ENCODE results near the gene BUD13. TPM values are rescaled to one million over a fixed set of nuclear protein-coding genes. Genes with fewer than 3 reads are reported as not detected.

BUD13 gene
- total and polyA plus RNA-seq, 9 of the 15 experiments (the other 6 are each of a cell fraction or from before 2014, with no cell fraction given), result 9.5 to 34.1 (median 27.1) TPM

DNA sequence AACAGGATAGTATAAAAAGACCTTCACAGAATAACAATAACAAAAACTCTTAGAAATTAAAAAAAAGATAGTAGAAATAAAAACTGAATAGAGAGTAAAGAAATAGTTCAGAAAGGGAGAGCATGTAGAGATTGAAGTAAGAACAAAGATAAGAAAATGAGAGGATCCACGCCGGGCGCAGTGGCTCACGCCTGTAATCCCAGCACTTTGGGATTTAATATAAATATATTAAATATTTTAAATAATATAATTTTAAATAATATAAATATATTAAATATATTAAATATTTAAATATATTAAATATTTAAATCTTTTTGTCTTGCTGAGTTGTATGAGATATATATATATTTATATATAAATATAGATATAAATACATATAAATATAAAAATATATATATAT, 39.3 kb upstream of the BUD13 start:
- POLR2A ChIA-PET, result interaction anchor here (0.6 to 1.2 kb wide), 5 partner anchors 41 to 136 kb away, joined by 3 to 4 read pairs (median 3); no protein-coding TSS in a partner anchor
- Histone ChIP-seq H3K27ac (ENCODE audit: extremely low read depth, low read depth, low read length) (no peak overlapping the region), H4K20me1 (replicated peaks; ENCODE audit: control insufficient read depth, insufficient read depth, low read length) (no peaks in the 10 kb centered on the region; the same call in 1 of the 2 replicates), H2AFZ (ENCODE audit: low read depth, low read length) (no peak overlapping the region), H3K9me3 (replicated peaks; ENCODE audit: control insufficient read depth, insufficient read depth, low read depth, low read length) (no peaks in the 10 kb centered on the region), H3K79me2 (ENCODE audit: control insufficient read depth, insufficient read depth, low read length) (no peaks in the 10 kb centered on the region), H3K36me3 (ENCODE audit: control insufficient read depth, insufficient read depth, low read length) (no peaks in the 10 kb centered on the region), H3K4me1 (replicated peaks in 1 of 2; ENCODE audit: control insufficient read depth in 2 of 2, insufficient read depth in 2 of 2, low read length in 2 of 2) (peaks cover 3 to 7% of the 10 kb centered on the region in 2 experiments; a peak in 3 of 5 replicates), H3K27me3 (ENCODE audit: control insufficient read depth in 2 of 2, insufficient read depth in 2 of 2, low read length in 2 of 2) (peaks cover 4 to 14% of the 10 kb centered on the region in 2 experiments; a peak in 4 of 5 replicates), H3K4me3 (no peak overlapping the region), H3K4me2 (ENCODE audit: insufficient read depth, low read length) (no peak overlapping the region), H3K9ac (ENCODE audit: insufficient read depth in 1 of 2, low read depth in 2 of 2, low read length in 2 of 2) (no peak overlapping the region), H3K9me1 (ENCODE audit: control insufficient read depth, insufficient read depth, low read length) (no peaks in the 10 kb centered on the region)
- FAIRE-seq (no peak), ATAC-seq (no peak), DNase-seq (ENCODE audit: extremely low read depth in 1 of 4, low spot score in 3 of 4) (no peak)
- intact Hi-C loops (cut with micrococcal nuclease) (no loop called here), in situ Hi-C loops (cut with MboI) (no loop called here)
- TF ChIP-seq PHF8 (IDR thresholded peaks at IDR 0.05; ENCODE audit: borderline replicate concordance, low read length), result no peak
- TF ChIP-seq RBM14 (IDR thresholded peaks at IDR 0.05; ENCODE audit: borderline replicate concordance, insufficient read depth, low read depth, low read length), result no peak
- no peak for TF ChIP-seq NFIX (CRISPR knock-in tag; IDR thresholded peaks at IDR 0.05; ENCODE audit: low read depth)
- no peak for TF ChIP-seq HES1 (IDR thresholded peaks at IDR 0.05; ENCODE audit: low read depth)
- no peak for TF ChIP-seq SMAD4 (CRISPR knock-in tag; conservative IDR thresholded peaks at IDR 0.05)
- no peak for TF ChIP-seq POLR2AphosphoS5 (IDR thresholded peaks at IDR 0.05; ENCODE audit: control insufficient read depth, insufficient read depth, low read depth, low read length)
- no peak for TF ChIP-seq ZNF384 (IDR thresholded peaks at IDR 0.05; ENCODE audit: low read depth, low read length)
- TF ChIP-seq RB1 (IDR thresholded peaks at IDR 0.05; ENCODE audit: low read depth), result no peak
- no peak for TF ChIP-seq ZNF583 (CRISPR knock-in tag; IDR thresholded peaks at IDR 0.05)
- CTCF ChIA-PET (ENCODE audit: low intra/inter-chr PET ratio), result no interaction called here
- WGBS (ENCODE audit: insufficient coverage, low coverage, missing lambda C conversion rate), result 54% methylated on average over 4 of the region's 4 CpGs
- BruUV-seq (replicated peaks), result no TSS peak
